Adrenal gland (tissue), 5 donors: ENCODE results near the gene NCBP2.

ENCODE experiments used
- POLR2A ChIP-seq, 2 donors: fragments of 450-650 bp; IDR thresholded peaks; one replicate each; pipeline ENCODE4 v1.6.1; 2017; ENCODE audit warnings: antibody characterized with exemption in 2 of 2, mild to moderate bottlenecking in 2 of 2, moderate library complexity in 1 of 2
- TF ChIP-seq, protein P1 (sequence below), 6 experiments: fragments of 450-650 bp in 4 of 6; fragments of 200-600 bp in 2 of 6; sonication (generic) in 1 of 6; IDR thresholded peaks; 1 replicate in 5 of 6; 2 replicates in 1 of 6; pipeline versions ENCODE4 v1.5.1 to v1.8.0; 2016 to 2021; ENCODE audit warnings: antibody characterized with exemption in 6 of 6, mild to moderate bottlenecking in 2 of 6, moderate library complexity in 1 of 6
- donor health status: DM: no; HTN: no; CAD: no.

DNA sequence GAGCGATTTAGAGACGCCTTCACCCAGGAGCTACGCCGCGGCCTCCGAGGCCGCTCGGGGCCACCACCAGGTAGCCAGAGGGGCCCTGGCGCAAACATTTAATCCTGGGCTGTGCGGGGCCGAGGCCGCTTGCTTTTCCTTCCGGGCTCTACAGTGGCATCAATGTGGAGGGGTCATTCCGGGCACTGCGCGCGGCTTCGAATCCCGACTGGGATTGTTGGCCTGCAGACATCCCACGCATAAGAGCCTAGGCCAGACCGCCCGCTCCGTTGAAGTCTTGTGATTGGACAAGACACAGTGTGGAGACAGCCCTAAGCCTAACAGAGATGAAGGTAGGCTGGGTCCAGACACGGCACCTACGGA is 568 bp upstream of the NCBP2 start:
- TF ChIP-seq, protein P1, sequence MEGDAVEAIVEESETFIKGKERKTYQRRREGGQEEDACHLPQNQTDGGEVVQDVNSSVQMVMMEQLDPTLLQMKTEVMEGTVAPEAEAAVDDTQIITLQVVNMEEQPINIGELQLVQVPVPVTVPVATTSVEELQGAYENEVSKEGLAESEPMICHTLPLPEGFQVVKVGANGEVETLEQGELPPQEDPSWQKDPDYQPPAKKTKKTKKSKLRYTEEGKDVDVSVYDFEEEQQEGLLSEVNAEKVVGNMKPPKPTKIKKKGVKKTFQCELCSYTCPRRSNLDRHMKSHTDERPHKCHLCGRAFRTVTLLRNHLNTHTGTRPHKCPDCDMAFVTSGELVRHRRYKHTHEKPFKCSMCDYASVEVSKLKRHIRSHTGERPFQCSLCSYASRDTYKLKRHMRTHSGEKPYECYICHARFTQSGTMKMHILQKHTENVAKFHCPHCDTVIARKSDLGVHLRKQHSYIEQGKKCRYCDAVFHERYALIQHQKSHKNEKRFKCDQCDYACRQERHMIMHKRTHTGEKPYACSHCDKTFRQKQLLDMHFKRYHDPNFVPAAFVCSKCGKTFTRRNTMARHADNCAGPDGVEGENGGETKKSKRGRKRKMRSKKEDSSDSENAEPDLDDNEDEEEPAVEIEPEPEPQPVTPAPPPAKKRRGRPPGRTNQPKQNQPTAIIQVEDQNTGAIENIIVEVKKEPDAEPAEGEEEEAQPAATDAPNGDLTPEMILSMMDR (IDR thresholded peaks at IDR 0.05) = no peak
- no peak for TF ChIP-seq POLR2A (IDR thresholded peaks at IDR 0.05)
